Fibroblast of villous mesenchyme (primary cell): Measurements from ENCODE around the gene PCDHA2. TPM values are rescaled to one million over a fixed set of nuclear protein-coding genes. Genes with fewer than 3 reads are reported as not detected.
A peak's percentile ranks its signal among the peaks of the same experiment; 100 is the strongest.

Experiments
- DNase-seq: peaks from one replicate; pipeline ENCODE4 v3.0.0-alpha.2; 2010; ENCODE audit warnings: low read depth
- H3K4me3 ChIP-seq: 2 replicates; pipeline ENCODE4 v1.5.1; 2011; ENCODE audit warnings: low read depth, mild to moderate bottlenecking, low read length
- CTCF ChIP-seq: IDR thresholded peaks from 2 replicates; pipeline ENCODE4 v1.5.1; 2012; ENCODE audit warnings: low read depth, mild to moderate bottlenecking, low read length; ENCODE audit not compliant: insufficient read depth
- total RNA-seq: library from RNA; depleted of rRNA; stranded (reverse); fragments of >200 nt; gene quantifications from 2 replicates; pipeline ENCODE4 v1.2.3, GENCODE V29; 2012

PCDHA2 gene
- total RNA-seq, 1 donor = under 0.01 TPM

DNA sequence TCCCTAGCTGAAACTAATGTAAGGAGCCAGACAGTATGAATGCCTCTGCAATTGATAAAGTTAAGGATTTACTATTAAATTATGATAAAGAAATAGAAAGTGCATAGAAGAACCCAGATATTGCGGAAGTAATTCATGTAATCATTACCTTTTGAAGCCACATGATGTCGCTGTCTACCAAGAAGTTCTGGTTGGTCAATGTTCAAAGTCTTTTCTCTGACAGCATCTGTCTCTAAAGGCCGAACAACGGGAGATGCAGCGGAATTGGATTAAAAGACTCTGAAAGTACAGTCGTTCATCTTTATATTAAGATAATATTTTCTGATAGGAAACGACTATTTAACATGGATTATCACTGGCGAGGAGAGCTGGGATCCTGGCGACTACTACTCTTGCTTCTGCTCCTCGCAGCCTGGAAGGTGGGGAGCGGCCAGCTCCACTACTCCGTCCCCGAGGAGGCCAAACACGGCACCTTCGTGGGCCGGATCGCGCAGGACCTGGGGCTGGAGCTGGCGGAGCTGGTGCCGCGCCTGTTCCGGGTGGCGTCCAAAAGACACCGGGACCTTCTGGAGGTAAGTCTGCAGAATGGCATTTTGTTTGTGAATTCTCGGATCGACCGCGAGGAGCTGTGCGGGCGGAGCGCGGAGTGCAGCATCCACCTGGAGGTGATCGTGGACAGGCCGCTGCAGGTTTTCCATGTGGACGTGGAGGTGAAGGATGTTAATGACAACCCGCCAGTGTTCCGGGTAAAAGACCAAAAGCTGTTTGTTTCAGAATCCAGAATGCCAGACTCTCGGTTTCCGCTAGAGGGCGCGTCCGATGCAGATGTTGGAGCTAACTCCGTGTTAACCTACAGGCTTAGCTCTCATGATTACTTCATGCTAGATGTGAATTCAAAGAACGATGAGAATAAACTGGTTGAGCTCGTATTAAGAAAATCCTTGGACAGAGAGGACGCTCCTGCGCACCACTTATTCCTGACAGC, 46.6 kb downstream of the PCDHA2 start, which contains the start of gene PCDHA8:
Gene PCDHA8 (plus strand): TSS at position 210 of the 985 bp plus-strand sequence. CDS start 135 bp downstream, at position 345.
- H3K4me3 ChIP-seq = no peak within 1 kb of the TSS
- DNase-seq = no peak
- TF ChIP-seq CTCF = peak; percentile 35

DNA sequence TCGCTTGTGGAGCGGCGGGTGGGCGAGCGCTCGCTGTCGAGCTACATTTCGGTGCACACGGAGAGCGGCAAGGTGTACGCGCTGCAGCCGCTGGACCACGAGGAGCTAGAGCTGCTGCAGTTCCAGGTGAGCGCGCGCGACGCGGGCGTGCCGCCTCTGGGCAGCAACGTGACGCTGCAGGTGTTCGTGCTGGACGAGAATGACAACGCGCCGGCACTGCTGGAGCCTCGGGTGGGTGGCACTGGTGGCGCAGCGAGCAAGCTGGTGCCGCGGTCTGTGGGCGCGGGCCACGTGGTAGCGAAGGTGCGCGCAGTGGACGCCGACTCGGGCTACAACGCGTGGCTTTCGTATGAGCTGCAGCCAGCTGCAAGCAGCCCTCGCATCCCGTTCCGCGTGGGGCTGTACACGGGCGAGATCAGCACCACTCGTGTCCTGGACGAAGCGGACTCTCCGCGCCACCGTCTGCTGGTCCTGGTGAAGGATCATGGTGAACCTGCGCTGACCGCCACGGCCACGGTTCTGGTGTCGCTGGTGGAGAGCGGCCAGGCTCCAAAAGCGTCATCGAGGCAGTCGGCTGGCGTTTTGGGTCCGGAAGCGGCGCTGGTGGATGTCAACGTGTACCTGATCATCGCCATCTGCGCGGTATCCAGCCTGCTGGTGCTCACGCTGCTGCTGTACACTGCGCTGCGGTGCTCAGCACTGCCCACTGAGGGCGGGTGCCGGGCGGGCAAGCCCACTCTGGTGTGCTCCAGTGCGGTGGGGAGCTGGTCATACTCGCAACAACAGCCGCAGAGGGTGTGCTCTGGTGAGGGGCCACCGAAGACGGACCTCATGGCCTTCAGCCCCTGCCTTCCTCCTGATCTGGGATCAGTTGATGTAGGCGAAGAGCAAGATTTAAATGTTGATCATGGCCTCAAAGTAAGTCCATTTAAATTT, 48.4 kb downstream of the PCDHA2 start:
- no peak for DNase-seq
- no peak for TF ChIP-seq CTCF
- H3K4me3 ChIP-seq = no peak overlapping the region

Other genes starting within 250 kb of the PCDHA2 start
- 0.32 and 0.86 TPM in 2 replicates for gene EIF4EBP3, start 247.2 kb upstream of the PCDHA2 start, total RNA-seq
- gene SRA1, start 237.4 kb upstream of the PCDHA2 start, total RNA-seq = 40.6 and 53.1 TPM in 2 replicates
- gene APBB3, start 230.3 kb upstream of the PCDHA2 start, total RNA-seq = 11.9 and 14.7 TPM in 2 replicates
- gene SLC35A4, start 230.0 kb upstream of the PCDHA2 start, total RNA-seq = 11.9 and 13.8 TPM in 2 replicates
- gene CD14, start 161.7 kb upstream of the PCDHA2 start, total RNA-seq = 0.97 and 2.2 TPM in 2 replicates
- 7.7 and 8.6 TPM in 2 replicates for gene TMCO6, start 155.4 kb upstream of the PCDHA2 start, total RNA-seq
- 36.7 and 39.7 TPM in 2 replicates for gene NDUFA2, start 147.2 kb upstream of the PCDHA2 start, total RNA-seq
- 65.6 and 71.2 TPM in 2 replicates for gene IK, start 147.0 kb upstream of the PCDHA2 start, total RNA-seq
- 30.9 and 41.5 TPM in 2 replicates for gene WDR55, start 129.9 kb upstream of the PCDHA2 start, total RNA-seq
- gene DND1, start 121.3 kb upstream of the PCDHA2 start, total RNA-seq = 0.32 TPM in 1 of 2 replicates, not detected in the other
- gene HARS1, start 103.5 kb upstream of the PCDHA2 start, total RNA-seq = 52.2 and 56.4 TPM in 2 replicates
- gene HARS2, start 103.4 kb upstream of the PCDHA2 start, total RNA-seq = 29.6 and 32.0 TPM in 2 replicates
- gene ZMAT2, start 94.4 kb upstream of the PCDHA2 start, total RNA-seq = 35.1 and 47.1 TPM in 2 replicates
- gene PCDHA1, start 8.7 kb upstream of the PCDHA2 start, total RNA-seq = under 0.01 TPM in 1 of 2 replicates, not detected in the other
- gene PCDHA3, start 6.2 kb downstream of the PCDHA2 start, total RNA-seq = under 0.01 and 0.32 TPM in 2 replicates
- 0.32 and 0.43 TPM in 2 replicates for gene PCDHA4, start 12.2 kb downstream of the PCDHA2 start, total RNA-seq
- under 0.01 TPM in 2 replicates for gene PCDHA5, start 26.8 kb downstream of the PCDHA2 start, total RNA-seq
- gene PCDHA6, start 33.1 kb downstream of the PCDHA2 start, total RNA-seq = under 0.01 and 0.43 TPM in 2 replicates
- gene PCDHA7, start 39.4 kb downstream of the PCDHA2 start, total RNA-seq = 0.32 and 0.86 TPM in 2 replicates
- under 0.01 TPM in 2 replicates for gene PCDHA8, start 46.3 kb downstream of the PCDHA2 start, total RNA-seq
- gene PCDHA9, start 53.5 kb downstream of the PCDHA2 start, total RNA-seq = under 0.01 TPM in 2 replicates
- under 0.01 TPM in 2 replicates for gene PCDHA10, start 61.0 kb downstream of the PCDHA2 start, total RNA-seq
- under 0.01 TPM in 2 replicates for gene PCDHA11, start 74.1 kb downstream of the PCDHA2 start, total RNA-seq
- under 0.01 TPM in 2 replicates for gene PCDHA12, start 80.5 kb downstream of the PCDHA2 start, total RNA-seq
- under 0.01 TPM in 2 replicates for gene PCDHA13, start 87.3 kb downstream of the PCDHA2 start, total RNA-seq
- under 0.01 TPM in 2 replicates for gene PCDHAC1, start 131.4 kb downstream of the PCDHA2 start, total RNA-seq
- gene PCDHAC2, start 171.6 kb downstream of the PCDHA2 start, total RNA-seq = under 0.01 TPM in 2 replicates